Effector memory CD4-positive, alpha-beta T cell (primary cell): ENCODE measurements around the gene SAMD5.

Source experiments
- DNase-seq, 3 donors: peaks; one replicate each; pipeline ENCODE4 v3.0.0-alpha.2; 2020
- H3K27ac ChIP-seq: 2 replicates; pipeline ENCODE4 v1.7.0; 2013; ENCODE audit warnings: mild to moderate bottlenecking, low read length, moderate library complexity; ENCODE audit not compliant: insufficient read depth, poor library complexity, severe bottlenecking
- H3K27me3 ChIP-seq: replicated peaks from 2 replicates; pipeline ENCODE4 v1.7.0; 2013; ENCODE audit warnings: mild to moderate bottlenecking, low read length; ENCODE audit not compliant: insufficient read depth, control insufficient read depth, poor library complexity, severe bottlenecking
- H3K36me3 ChIP-seq: 2 replicates; pipeline ENCODE4 v1.7.0; 2013; ENCODE audit warnings: mild to moderate bottlenecking, low read length, moderate library complexity; ENCODE audit not compliant: control insufficient read depth, insufficient read depth
- H3K4me1 ChIP-seq: 2 replicates; pipeline ENCODE4 v1.7.0; 2013; ENCODE audit warnings: low read length, mild to moderate bottlenecking; ENCODE audit not compliant: control insufficient read depth, insufficient read depth, poor library complexity, severe bottlenecking
- H3K4me3 ChIP-seq: 2 replicates; pipeline ENCODE4 v1.7.0; 2013; ENCODE audit warnings: low read length, low read depth, mild to moderate bottlenecking; ENCODE audit not compliant: insufficient read depth, poor library complexity, severe bottlenecking
- H3K9me3 ChIP-seq: 2 replicates; pipeline ENCODE4 v1.7.0; 2013; ENCODE audit warnings: mild to moderate bottlenecking, low read length, moderate library complexity; ENCODE audit not compliant: control insufficient read depth

Gene SAMD5

DNA sequence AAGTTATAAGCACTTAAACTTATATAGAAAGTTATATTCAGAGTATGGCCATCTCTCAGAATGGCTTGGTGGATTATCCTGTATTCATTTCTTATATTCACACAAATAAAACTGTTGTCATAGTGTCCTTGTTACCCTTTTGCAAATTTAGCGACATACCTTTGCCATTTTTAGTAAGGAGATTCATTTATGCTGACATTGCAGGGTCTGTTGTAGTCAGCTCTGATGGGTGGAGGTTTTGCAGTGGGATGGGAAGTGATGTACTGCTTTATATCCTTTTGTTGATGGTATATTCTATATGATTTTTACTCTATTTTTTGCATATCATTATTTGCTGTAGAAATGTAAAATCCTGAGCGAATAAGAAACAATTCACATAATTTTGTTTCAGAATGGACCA, 35.9 kb downstream of the SAMD5 start:
- Histone ChIP-seq H3K4me3 (no peak overlapping the region), H3K9me3 (no peaks in the 10 kb centered on the region), H3K4me1 (no peaks in the 10 kb centered on the region), H3K27ac (no peak overlapping the region), H3K27me3 (no peaks in the 10 kb centered on the region), H3K36me3 (no peaks in the 10 kb centered on the region)
- no peak for DNase-seq

DNA sequence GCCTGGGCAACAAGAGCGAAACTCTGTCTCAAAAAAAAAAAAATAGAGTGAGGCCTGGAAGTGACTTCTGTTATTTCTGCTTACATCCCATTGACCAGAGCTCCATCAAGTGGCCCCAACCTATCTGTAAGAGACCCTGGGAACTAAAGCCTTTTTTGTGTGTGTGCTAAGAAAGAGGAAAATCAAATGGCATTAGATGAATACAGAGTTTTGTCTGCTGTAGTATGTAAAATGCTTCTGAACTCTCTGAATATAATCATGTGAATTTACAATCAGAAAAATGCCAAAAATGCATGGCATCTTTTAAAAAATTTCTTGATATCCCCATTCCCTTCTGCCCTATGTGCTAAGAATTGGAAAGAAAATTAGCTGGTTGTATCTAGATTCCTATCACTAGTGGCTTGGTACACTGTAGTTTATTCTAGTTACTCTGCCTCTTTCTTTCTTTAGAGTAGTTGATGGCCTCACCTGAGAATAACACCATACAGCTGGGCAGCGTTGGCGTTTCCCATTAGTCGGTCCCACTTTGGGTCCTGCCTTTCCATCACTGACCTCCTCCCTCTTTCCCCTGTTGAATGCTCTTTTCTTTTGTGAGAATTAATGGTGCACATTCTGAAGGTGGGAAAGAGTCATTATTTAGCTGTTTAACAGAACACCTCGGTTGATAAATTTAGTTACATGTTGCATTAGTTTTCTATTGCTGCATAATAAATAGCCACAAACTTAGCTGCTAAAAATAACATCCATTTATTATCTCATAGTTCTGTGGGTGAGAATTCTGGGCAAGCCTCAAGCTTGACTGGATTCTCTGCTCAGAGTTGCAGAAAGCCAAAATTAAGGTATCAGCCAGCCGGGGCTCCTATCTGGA, 38.2 kb downstream of the SAMD5 start:
- no peaks in the 10 kb centered on the region for H3K9me3 ChIP-seq
- no peaks in the 10 kb centered on the region for H3K36me3 ChIP-seq
- DNase-seq, result no peak

DNA sequence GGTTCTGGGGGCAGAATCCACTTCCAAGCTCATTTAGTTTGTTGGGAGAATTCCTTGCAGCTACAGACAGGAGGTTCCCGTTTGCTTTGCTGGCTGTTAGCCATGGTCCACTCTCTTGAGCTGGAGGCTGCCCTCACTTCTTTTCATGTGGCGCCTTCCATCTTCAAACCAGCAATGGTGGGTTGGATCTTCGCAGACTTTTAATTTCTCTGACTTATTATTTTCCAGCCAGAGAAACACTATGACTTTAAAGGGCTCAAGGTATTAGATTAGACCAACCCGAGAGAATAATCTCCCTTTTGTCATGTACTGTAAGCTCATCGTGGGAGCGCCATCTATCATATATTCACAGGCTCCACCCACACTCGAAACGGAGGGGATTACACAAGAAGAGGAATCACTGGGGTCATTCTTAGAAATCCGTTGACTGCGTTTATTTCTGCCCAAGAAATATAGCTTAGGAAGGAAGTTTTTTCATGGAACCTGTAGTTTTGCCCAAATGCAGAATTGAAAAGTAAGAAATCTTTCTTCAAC, 38.9 kb downstream of the SAMD5 start:
- no peaks in the 10 kb centered on the region for H3K4me1 ChIP-seq
- no peaks in the 10 kb centered on the region for H3K9me3 ChIP-seq
- H3K27me3 ChIP-seq, result no peaks in the 10 kb centered on the region
- H3K36me3 ChIP-seq, result no peaks in the 10 kb centered on the region
- H3K27ac ChIP-seq, result no peak overlapping the region
- H3K4me3 ChIP-seq, result no peak overlapping the region
- no peak for DNase-seq

More for the DNA sequence above, 38.2 kb downstream of the SAMD5 start:
- Histone ChIP-seq H3K4me1 (no peaks in the 10 kb centered on the region), H3K27me3 (no peaks in the 10 kb centered on the region), H3K27ac (no peak overlapping the region), H3K4me3 (no peak overlapping the region)

DNA sequence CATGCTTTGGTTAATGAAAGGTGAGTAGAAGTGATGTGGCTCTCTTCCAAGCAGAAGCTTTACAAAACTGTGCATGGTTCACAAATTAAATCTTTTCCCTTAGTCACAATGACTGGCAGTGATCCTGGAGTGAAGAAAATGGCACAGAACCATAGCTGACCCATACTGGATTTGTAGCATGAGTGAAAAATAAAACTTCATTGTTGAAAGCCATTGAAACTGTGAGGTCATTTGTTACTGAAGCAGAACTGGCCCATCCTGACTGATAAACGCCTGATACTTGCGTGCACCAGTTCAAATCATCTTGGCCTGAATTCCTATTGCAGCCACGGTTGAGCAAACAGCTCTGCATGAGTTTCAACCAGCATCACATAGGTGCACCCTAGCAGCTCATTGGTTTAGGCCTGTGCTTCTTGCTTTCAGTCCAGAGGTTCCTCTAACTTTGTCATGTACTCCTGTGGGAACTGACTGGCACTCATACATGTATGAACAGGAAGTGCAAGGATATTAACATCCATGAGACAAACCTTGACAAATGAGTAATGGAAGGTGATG, 40.5 kb downstream of the SAMD5 start:
- no peaks in the 10 kb centered on the region for H3K4me1 ChIP-seq
- no peak overlapping the region for H3K27ac ChIP-seq
- H3K9me3 ChIP-seq, result no peaks in the 10 kb centered on the region
- no peak overlapping the region for H3K4me3 ChIP-seq
- no peaks in the 10 kb centered on the region for H3K27me3 ChIP-seq
- no peaks in the 10 kb centered on the region for H3K36me3 ChIP-seq
- no peak for DNase-seq

DNA sequence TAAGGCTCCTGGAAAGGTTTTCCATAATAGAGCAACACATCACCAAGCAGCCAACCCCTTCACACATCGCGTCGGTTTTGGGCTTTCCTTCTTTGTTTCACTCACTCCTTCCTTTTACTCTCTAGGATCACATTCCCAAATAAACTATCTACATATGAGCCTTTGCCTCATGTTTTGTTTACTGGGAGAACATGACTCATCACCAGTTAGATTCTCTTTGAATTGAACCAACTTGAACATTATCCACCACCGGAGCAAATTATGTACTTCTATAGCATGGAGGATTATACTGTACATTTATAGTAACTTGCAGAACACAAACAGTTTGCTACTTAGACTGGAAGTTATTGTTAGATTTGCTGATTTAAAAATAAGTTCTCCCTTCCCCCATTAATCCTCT, 41.0 kb downstream of the SAMD5 start:
- H3K4me3 ChIP-seq, result no peak overlapping the region
- H3K4me1 ChIP-seq, result no peaks in the 10 kb centered on the region
- H3K36me3 ChIP-seq, result no peaks in the 10 kb centered on the region
- no peaks in the 10 kb centered on the region for H3K27me3 ChIP-seq
- no peaks in the 10 kb centered on the region for H3K9me3 ChIP-seq
- DNase-seq, result no peak
- no peak overlapping the region for H3K27ac ChIP-seq

DNA sequence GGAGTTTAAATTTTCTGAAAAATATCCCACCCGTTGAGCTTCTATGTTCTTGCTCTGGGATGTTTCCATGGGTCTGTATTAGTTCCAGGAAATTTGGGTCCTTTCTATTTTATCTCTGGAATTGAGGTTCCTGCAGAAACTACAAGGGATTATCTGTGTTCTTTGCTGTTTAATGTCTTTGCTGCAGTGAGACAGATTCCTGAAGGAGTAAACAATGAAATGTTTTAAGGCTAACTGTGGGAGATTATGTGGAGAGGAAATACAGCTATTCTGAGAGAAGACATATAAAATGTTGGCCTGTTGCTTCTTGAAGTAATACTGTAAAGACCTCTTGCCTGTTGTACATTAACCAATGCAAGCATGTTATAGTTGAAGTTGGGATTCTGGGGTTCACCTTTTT, 43.5 kb downstream of the SAMD5 start:
- DNase-seq, result no peak
- Histone ChIP-seq H3K36me3 (no peaks in the 10 kb centered on the region), H3K4me3 (no peak overlapping the region), H3K9me3 (no peaks in the 10 kb centered on the region), H3K27ac (no peak overlapping the region), H3K27me3 (no peaks in the 10 kb centered on the region), H3K4me1 (no peaks in the 10 kb centered on the region)

DNA sequence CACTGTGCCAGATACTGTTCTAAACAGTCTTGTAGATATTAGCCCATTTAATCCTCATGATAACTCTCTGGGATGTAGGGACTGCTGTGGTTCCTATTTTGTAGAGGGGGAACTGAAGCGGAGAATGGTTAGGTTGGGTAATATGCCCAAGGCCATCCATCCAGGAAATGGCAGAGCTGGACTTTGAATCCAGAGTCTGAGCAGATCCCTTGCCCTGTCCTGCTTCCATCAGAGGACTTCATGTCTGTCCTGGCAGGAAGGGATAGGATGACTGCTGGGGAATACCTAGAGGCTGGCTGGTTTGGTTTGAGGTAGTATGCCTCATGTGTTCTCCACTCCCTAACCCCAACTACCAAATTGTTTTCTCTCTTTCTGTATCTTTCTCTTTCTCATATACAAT, 44.6 kb downstream of the SAMD5 start:
- Histone ChIP-seq H3K4me3 (no peak overlapping the region), H3K36me3 (no peaks in the 10 kb centered on the region), H3K27ac (no peak overlapping the region), H3K4me1 (no peaks in the 10 kb centered on the region), H3K27me3 (no peaks in the 10 kb centered on the region), H3K9me3 (no peaks in the 10 kb centered on the region)
- DNase-seq, result no peak

DNA sequence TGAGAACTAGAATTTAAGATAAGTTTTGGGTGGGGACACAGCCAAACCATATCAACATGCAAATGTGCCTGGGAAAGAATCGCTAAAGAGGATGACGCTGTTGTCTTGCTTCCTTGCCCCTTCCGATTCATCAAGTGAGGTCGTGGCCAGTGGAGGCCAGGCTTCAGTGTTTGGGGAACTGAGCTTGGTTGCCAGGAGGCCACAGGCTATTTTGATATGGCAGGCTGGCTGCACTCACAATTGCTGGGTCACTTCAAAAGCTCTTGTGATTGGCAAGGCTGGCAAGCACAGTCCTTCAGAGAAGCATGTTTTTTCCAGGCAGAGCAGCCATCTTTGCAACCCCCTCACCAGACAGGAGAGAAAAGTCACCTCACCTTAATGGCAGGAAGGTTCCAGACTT, 45.8 kb downstream of the SAMD5 start:
- no peaks in the 10 kb centered on the region for H3K27me3 ChIP-seq
- no peak overlapping the region for H3K27ac ChIP-seq
- DNase-seq, result no peak
- H3K36me3 ChIP-seq, result no peaks in the 10 kb centered on the region
- no peaks in the 10 kb centered on the region for H3K4me1 ChIP-seq
- no peaks in the 10 kb centered on the region for H3K9me3 ChIP-seq
- no peak overlapping the region for H3K4me3 ChIP-seq

DNA sequence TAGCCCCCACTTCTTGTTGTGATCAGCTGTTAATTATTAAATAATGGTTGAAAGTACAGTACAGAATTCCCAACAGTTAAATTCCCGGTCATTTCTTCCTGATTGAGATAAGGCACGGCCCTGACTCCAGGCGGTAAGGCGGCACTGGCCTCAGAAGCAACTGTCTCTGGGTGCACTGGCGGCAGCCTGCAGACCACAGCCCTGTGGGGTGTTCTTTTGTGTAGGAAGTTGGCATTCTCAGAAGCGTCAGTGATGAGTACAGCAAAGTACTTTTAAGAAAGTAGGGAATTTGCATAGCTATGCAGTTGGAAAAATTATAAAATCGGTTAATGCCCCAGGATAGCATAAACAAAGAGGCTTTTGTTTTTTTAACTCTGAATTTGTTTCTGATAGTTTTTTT, 50.5 kb downstream of the SAMD5 start:
- DNase-seq, result no peak
- no peaks in the 10 kb centered on the region for H3K36me3 ChIP-seq
- H3K9me3 ChIP-seq, result no peaks in the 10 kb centered on the region
- H3K27me3 ChIP-seq, result no peaks in the 10 kb centered on the region
- H3K27ac ChIP-seq, result no peak overlapping the region
- H3K4me1 ChIP-seq, result no peaks in the 10 kb centered on the region
- H3K4me3 ChIP-seq, result no peak overlapping the region

DNA sequence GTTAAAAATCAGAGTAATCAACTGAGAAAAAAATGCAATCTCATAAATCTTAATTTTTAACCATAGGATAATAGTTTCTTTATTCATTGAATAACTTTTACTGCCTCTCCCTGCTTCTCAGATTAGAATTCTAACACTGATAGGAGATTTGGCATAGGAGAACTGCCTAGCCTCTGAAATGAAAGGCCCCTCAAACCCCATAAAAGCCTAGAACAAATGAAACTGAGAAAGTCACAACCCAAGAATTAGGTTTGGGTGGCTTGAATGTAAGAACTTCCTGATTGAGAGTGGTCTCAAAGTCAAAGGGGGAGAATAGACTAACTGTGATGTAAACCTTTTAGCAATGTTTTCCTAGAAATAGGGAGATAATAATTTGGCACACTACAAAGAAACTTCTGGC, 52.2 kb downstream of the SAMD5 start:
- H3K4me1 ChIP-seq, result no peaks in the 10 kb centered on the region
- no peak overlapping the region for H3K27ac ChIP-seq
- no peak for DNase-seq
- no peak overlapping the region for H3K4me3 ChIP-seq
- H3K36me3 ChIP-seq, result no peaks in the 10 kb centered on the region
- H3K27me3 ChIP-seq, result no peaks in the 10 kb centered on the region
- H3K9me3 ChIP-seq, result no peaks in the 10 kb centered on the region
